HG03135 (cell line): Measurements from ENCODE around the gene GDF2.

Experiments
- ATAC-seq: cut with Tn5 transposase; IDR thresholded peaks from one replicate; pipeline ENCODE4 v1.9.1; 2021; ENCODE audit warnings: mild to moderate bottlenecking, moderate library complexity; ENCODE audit not compliant: unreplicated experiment

GDF2 gene

GRCh38 chr10:47350671-47351640, 28.7 kb downstream of the GDF2 start:
- no peak for ATAC-seq

GRCh38 chr10:47351899-47352815, 29.9 kb downstream of the GDF2 start:
- no peak for ATAC-seq

GRCh38 chr10:47353351-47353750, 31.1 kb downstream of the GDF2 start:
- no peak for ATAC-seq

- ATAC-seq: no peak
These were observed 31.9 kb downstream of the GDF2 start for GRCh38 chr10:47354165-47354564.

- ATAC-seq: no peak
These were observed 32.6 kb downstream of the GDF2 start for GRCh38 chr10:47354900-47355299.

- no peak for ATAC-seq
These were observed 34.5 kb downstream of the GDF2 start for GRCh38 chr10:47356708-47357107.

- ATAC-seq: no peak
These were observed 34.9 kb downstream of the GDF2 start for GRCh38 chr10:47357131-47357582.

- no peak for ATAC-seq
These were observed 35.7 kb downstream of the GDF2 start for GRCh38 chr10:47357911-47358310.

GRCh38 chr10:47358457-47358856, 36.2 kb downstream of the GDF2 start:
- ATAC-seq: no peak

GRCh38 chr10:47359101-47359500, 36.8 kb downstream of the GDF2 start:
- ATAC-seq: no peak

GRCh38 chr10:47359626-47360418, 37.6 kb downstream of the GDF2 start:
- ATAC-seq: no peak

- no peak for ATAC-seq
These were observed 38.3 kb downstream of the GDF2 start for GRCh38 chr10:47360419-47361040.

GRCh38 chr10:47361293-47361692, 39.0 kb downstream of the GDF2 start:
- ATAC-seq: no peak

- ATAC-seq: no peak
These were observed 39.9 kb downstream of the GDF2 start for GRCh38 chr10:47362199-47362598.

- ATAC-seq: no peak
These were observed 41.5 kb downstream of the GDF2 start for GRCh38 chr10:47363781-47364180.

GRCh38 chr10:47364366-47364765, 42.1 kb downstream of the GDF2 start:
- ATAC-seq: no peak

- ATAC-seq: no peak
These were observed 42.7 kb downstream of the GDF2 start for GRCh38 chr10:47364911-47365310.

GRCh38 chr10:47365431-47366180, 43.4 kb downstream of the GDF2 start:
- ATAC-seq: no peak

GRCh38 chr10:47366181-47366631, 44.0 kb downstream of the GDF2 start:
- no peak for ATAC-seq
